ENCODE measurements around the gene SLC25A1. TPM values are rescaled to one million over a fixed set of nuclear protein-coding genes. Genes with fewer than 3 reads are reported as not detected.

SLC25A1 gene
- total RNA-seq, 1 donor = 63.7 TPM

DNA sequence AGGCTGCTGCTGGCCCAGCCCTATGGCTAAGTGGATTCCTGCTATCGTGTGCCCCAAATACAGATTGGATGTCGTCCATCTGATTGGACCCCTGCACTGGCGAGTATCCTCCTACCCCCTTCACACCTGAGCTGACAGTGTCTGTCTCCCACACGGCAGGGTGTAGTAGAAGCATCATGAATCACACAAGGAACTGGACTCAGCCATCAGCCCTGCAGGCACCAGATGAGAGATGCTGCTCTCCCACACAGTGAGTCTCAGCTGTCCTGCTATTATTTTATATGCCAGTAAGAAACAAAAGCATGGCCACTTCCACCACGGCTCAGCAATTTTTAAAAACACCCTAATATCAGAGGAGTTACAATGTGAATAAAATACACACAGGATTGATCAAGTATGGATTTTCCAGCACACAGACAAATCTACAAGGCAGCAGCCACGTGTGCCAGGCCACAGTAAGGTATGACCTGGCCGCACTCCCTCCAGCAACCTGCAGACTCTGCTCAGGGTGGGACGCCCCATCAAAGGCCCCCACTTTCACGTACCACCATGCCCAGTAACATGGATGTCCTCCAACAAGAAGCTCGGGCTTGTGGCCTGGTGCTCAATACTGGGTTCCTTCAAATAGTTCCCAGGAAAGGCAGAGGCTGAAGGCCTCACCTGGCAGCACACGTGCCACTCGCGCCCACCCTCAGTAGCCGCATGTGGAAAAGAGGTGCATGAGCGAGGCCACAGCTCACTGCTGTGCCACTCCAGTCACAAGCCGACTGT, 16.4 kb upstream of the SLC25A1 start:
- no peaks in the 10 kb centered on the region for H3K36me3 ChIP-seq (ENCODE audit: insufficient read depth, low read length)
- TF ChIP-seq, protein P1, sequence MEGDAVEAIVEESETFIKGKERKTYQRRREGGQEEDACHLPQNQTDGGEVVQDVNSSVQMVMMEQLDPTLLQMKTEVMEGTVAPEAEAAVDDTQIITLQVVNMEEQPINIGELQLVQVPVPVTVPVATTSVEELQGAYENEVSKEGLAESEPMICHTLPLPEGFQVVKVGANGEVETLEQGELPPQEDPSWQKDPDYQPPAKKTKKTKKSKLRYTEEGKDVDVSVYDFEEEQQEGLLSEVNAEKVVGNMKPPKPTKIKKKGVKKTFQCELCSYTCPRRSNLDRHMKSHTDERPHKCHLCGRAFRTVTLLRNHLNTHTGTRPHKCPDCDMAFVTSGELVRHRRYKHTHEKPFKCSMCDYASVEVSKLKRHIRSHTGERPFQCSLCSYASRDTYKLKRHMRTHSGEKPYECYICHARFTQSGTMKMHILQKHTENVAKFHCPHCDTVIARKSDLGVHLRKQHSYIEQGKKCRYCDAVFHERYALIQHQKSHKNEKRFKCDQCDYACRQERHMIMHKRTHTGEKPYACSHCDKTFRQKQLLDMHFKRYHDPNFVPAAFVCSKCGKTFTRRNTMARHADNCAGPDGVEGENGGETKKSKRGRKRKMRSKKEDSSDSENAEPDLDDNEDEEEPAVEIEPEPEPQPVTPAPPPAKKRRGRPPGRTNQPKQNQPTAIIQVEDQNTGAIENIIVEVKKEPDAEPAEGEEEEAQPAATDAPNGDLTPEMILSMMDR (IDR thresholded peaks at IDR 0.05; ENCODE audit: extremely low read depth, low read depth, low read length) = no peak
- H2AFZ ChIP-seq (ENCODE audit: low read length) = no peak overlapping the region
- peak; percentile 84 for DNase-seq (ENCODE audit: insufficient read length, low spot score, missing footprints)
- H4K20me1 ChIP-seq (ENCODE audit: insufficient read depth, low read length) = no peaks in the 10 kb centered on the region
- H3K9me3 ChIP-seq (ENCODE audit: low read depth, low read length) = no peaks in the 10 kb centered on the region
- no peak overlapping the region for H3K4me2 ChIP-seq (ENCODE audit: insufficient read depth, low read length)
- no peak overlapping the region for H3K27ac ChIP-seq (ENCODE audit: low read depth, low read length)
- no peaks in the 10 kb centered on the region for H3K79me2 ChIP-seq (ENCODE audit: insufficient read depth, low read length)
- H3K4me1 ChIP-seq (ENCODE audit: insufficient read depth, low read length) = no peaks in the 10 kb centered on the region
- H3K4me3 ChIP-seq (ENCODE audit: insufficient read depth, low read length) = no peak overlapping the region
- H3K27me3 ChIP-seq (ENCODE audit: insufficient read depth, low read length) = no peaks in the 10 kb centered on the region

- H3K27ac ChIP-seq (ENCODE audit: low read depth, low read length) = no peak overlapping the region
- H3K36me3 ChIP-seq (ENCODE audit: insufficient read depth, low read length) = no peaks in the 10 kb centered on the region
- H4K20me1 ChIP-seq (ENCODE audit: insufficient read depth, low read length) = no peaks in the 10 kb centered on the region
- DNase-seq (ENCODE audit: insufficient read length, low spot score, missing footprints) = no peak
- H3K4me3 ChIP-seq (ENCODE audit: insufficient read depth, low read length) = no peak overlapping the region
- no peaks in the 10 kb centered on the region for H3K79me2 ChIP-seq (ENCODE audit: insufficient read depth, low read length)
- H3K4me2 ChIP-seq (ENCODE audit: insufficient read depth, low read length) = no peak overlapping the region
- H3K9me3 ChIP-seq (ENCODE audit: low read depth, low read length) = no peaks in the 10 kb centered on the region
- TF ChIP-seq, protein P1 (IDR thresholded peaks at IDR 0.05; ENCODE audit: extremely low read depth, low read depth, low read length) = no peak
- H2AFZ ChIP-seq (ENCODE audit: low read length) = no peak overlapping the region
- H3K27me3 ChIP-seq (ENCODE audit: insufficient read depth, low read length) = no peaks in the 10 kb centered on the region
- no peaks in the 10 kb centered on the region for H3K4me1 ChIP-seq (ENCODE audit: insufficient read depth, low read length)
These were observed 15.3 kb upstream of the SLC25A1 start for GRCh38 chr22:19193879-19194278.

DNA sequence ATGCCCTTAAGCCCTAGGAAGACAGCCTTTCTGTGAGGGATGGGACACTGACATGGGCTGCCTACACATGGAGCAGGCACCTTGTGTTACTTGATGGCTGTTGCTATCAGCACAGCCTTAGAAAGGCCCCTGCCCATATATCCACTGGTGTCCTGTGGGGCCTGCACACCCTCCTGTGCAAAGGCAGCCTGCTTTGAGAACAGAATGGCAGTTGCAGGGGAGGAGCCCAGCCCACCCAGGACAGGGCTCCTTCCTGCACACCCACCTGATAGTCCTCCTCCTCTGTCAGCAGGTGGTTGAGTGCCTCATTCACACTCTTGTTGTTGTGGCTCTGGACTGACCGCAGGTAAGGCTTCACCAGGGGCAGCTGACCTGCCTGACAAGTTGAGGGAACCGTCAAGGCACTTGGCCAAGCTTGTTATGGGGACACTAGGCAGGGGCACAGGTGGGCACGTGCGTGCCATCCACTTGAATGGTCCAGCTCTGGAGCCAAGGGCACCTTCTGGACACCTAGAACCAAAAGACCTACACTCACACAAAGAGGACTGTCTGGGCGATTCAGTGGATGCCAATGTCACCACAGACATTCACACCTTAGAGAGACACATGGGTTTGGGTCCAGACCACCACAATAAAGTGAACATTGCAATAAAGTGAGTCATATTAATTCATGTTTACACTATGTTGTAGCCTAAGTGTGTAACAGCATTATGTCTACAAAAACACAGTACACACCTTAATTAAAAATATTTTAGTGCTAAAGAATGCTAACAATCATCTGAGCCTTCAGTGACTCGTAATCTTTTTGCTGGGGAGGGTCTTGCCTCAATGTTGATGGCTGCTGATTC, 9.4 kb upstream of the SLC25A1 start:
- Histone ChIP-seq H3K27me3 (ENCODE audit: insufficient read depth, low read length) (no peaks in the 10 kb centered on the region), H2AFZ (ENCODE audit: low read length) (no peak overlapping the region)
- TF ChIP-seq, protein P1 (IDR thresholded peaks at IDR 0.05; ENCODE audit: extremely low read depth, low read depth, low read length) = no peak

More for the DNA sequence above, 9.4 kb upstream of the SLC25A1 start:
- Histone ChIP-seq H4K20me1 (ENCODE audit: insufficient read depth, low read length) (no peaks in the 10 kb centered on the region), H3K4me2 (ENCODE audit: insufficient read depth, low read length) (no peak overlapping the region), H3K9me3 (ENCODE audit: low read depth, low read length) (no peaks in the 10 kb centered on the region), H3K79me2 (ENCODE audit: insufficient read depth, low read length) (no peaks in the 10 kb centered on the region), H3K36me3 (ENCODE audit: insufficient read depth, low read length) (no peaks in the 10 kb centered on the region), H3K27ac (ENCODE audit: low read depth, low read length) (no peak overlapping the region), H3K4me3 (ENCODE audit: insufficient read depth, low read length) (no peak overlapping the region), H3K4me1 (ENCODE audit: insufficient read depth, low read length) (no peaks in the 10 kb centered on the region)
- peak; percentile 64 for DNase-seq (ENCODE audit: insufficient read length, low spot score, missing footprints)
